NCI-H128 (cell line): Measurements from ENCODE around the gene IGFBP7.
"Not testable (repeated sequence)": the region's sequence is repeated elsewhere in the genome, so short reads cannot be mapped to it uniquely, and the experiment has no call there.

Experiments
- DNase-seq: peaks from one replicate; lab custom pipeline; 2025; ENCODE audit not compliant: unreplicated experiment; lab: John Stamatoyannopoulos, UW

Gene IGFBP7

DNA sequence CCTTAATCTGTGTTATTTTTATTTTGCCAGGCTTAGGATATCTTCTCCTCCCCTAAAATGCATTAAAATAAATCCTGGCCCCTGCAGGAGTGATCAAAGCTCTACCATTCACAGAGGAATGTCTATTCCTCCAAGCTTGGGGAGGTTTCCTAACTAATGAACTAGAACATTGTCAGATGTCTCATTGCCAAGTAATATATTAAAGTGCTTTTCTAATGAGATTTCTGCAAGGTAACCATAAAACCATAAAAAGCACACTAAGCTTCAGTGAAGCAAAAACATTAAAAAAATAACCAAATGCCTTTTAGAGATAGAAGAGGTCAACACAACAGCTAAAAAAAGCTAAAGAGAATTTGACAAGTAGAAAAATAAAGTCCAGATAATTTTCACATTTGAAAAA, 34.8 kb downstream of the IGFBP7 start:
- no peak for DNase-seq

DNA sequence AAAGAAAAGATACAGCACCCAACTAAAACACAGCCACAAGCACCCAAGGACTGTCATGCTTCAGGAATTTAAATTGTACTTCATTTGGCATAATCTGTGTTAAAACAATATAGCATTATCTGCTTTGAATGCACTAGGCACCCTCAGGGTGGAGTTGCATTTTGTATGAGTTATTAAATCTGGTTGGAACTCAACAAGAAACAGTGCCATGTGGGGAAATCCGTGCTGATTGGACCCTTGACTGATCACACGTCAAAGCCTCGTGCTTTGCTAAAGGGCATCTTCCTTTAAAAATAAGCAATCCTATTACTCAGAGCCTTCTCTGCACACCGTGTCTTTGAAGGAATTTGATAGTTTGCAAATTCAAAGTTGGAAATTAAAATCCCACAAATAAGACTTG, 35.4 kb downstream of the IGFBP7 start:
- no peak for DNase-seq

DNA sequence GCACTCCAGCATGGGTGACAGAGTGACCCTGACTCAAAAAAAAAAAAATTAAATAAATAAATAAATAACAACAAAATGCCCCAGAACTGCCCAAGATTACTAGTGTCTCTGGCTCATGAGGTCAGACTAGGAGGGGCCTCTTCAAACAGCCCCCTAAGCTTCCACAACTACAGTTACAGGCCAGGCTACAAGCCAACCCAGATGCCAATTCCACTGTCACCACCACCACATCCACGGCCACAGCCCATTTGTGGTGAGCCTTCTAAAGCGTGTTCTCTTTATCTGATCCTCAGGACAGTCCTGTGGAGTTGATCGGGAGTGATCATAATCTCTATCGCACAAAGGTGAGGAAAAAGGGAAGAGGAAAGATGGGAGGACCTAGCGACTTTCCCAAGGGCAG, 36.6 kb downstream of the IGFBP7 start:
- DNase-seq: no peak

DNA sequence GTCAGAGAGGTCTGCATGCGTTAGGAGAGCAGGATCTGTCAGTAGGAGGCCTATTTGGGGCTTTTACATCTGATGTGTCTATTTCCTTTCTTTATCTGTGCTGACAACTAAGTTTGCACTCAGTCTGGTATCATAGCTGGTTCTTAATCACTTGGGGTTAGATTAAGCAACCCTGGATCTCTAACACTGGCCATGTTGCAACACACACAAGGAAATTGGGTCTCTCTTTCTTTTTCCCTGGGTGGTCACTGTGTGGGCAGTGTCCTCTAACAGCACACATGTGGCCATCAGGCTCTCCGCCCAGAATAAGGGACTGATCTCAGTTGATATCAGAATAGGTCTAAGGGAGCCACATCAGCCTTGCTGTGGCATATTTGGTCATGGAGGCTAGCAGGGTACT, 38.9 kb downstream of the IGFBP7 start:
- DNase-seq: no peak

DNA sequence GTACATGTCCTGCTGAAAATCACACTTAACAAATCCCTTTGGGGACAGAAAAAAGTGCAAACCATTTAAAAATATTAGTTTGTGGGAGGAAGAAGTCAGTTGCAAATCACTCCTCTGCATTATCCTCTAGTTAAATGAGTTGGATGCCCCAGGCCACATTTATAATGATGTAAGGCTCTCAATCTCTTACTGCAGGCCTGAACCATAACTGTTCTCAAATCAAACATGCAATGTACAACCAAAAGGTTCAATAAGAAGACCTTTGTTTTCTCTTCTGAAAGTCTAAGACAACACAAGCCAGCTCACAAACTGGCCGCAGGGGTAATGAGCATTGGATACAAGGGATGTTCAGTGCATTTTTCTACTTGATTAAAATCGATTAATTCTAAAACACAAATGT, 39.7 kb downstream of the IGFBP7 start:
- no peak for DNase-seq

DNA sequence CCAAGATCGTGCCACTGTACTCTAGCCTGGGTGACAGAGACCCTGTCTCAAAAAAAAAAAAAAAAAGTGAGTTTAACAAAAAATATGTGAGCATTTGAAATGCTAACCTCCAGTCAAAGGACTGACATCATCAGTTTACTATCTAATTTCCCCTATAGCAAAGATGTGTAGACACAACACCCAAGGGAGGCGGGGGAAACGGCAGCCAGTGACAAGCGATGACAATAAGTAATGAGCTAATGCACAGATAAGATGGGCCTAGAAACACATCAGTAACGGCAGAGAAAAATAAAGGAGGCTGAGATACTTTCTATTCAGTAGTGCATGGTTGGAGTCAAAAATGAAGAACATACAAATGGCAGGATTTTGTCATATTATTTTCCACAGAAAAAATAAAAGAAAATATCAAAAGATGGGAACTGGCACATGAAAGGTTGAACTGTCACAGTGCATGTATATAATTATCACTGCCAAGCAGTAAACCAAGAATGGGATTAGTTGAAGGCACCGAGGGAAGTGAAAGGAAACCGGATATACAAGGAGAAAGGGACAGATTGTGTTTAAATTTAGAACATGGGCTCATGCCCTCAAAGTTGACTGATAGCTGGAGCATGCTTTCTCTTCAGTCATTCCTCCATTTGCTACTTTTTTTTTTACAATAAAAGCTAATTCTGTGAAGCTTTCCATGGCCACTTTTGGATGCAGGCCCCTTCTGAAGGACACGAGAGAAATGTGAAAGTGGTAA, 41.8 kb downstream of the IGFBP7 start:
- no peak for DNase-seq

- DNase-seq: no peak
Measured at GRCh38 chr4:57065730-57066482, 44.3 kb downstream of the IGFBP7 start.

DNA sequence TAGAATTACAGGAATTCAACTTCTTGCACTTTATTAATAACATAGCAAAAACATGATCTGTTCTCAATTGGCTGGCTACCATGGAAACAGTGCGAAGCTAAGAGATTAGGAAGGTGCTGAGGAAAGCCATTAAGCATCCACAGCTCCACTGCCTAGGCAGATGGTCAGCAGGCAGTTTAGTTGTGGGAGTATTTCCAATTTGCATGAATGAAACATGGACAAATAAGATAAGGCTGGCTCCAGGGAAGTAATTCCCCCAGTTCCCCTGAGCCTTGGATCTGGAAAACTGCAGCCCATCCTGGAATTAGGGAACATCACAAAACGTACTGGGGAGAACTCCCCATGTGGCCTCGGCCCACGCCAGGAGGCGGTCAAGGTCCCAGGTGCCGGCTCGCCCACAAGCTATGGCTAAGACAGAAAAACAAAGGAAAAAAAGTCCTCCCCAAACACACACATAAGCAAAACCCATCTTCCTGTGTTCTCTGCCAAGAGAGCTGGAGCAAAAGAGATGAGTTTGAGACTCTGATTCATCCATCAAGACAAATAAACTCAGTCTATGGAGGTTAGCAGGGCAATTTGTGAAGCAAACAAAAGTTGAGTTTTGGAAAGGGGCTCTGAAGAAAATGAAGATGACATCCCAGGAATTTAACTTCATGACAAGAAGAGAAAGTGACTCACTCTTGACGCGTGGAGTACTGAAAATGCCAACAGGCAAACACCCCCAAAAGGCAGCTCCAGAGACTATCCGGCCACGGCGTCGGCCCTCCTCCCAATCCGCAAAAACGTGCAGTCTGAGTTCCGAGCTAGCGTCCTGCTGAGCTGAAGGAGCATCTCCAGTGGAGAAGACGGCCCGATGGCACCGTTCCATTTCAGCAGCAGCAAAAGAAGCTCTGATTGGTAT, 45.1 kb downstream of the IGFBP7 start:
- no peak for DNase-seq

GRCh38 chr4:57064120-57064519, 46.1 kb downstream of the IGFBP7 start:
- DNase-seq: no peak

- DNase-seq: no peak
Measured at GRCh38 chr4:57063518-57063917, 46.7 kb downstream of the IGFBP7 start.

DNA sequence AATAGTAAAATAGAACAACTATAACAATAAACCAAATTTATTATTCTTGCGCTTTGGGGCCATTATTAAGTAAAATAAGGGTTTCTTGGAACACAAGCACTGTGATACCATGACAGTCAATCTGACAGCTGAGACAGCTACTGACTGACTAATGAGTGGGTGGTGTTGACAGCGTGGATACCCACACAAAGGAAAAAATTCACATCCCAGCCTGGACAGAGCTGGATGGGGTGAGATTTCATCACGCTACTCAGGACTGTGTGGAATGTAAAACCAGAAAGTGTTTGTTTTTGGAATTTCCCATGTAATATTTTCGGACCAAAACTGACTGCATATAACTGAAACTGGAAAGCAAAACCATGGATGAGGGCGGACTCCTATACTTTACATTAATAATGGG, 48.8 kb downstream of the IGFBP7 start:
- no peak for DNase-seq

GRCh38 chr4:57060717-57061067, 49.5 kb downstream of the IGFBP7 start:
- DNase-seq: not testable (repeated sequence)

DNA sequence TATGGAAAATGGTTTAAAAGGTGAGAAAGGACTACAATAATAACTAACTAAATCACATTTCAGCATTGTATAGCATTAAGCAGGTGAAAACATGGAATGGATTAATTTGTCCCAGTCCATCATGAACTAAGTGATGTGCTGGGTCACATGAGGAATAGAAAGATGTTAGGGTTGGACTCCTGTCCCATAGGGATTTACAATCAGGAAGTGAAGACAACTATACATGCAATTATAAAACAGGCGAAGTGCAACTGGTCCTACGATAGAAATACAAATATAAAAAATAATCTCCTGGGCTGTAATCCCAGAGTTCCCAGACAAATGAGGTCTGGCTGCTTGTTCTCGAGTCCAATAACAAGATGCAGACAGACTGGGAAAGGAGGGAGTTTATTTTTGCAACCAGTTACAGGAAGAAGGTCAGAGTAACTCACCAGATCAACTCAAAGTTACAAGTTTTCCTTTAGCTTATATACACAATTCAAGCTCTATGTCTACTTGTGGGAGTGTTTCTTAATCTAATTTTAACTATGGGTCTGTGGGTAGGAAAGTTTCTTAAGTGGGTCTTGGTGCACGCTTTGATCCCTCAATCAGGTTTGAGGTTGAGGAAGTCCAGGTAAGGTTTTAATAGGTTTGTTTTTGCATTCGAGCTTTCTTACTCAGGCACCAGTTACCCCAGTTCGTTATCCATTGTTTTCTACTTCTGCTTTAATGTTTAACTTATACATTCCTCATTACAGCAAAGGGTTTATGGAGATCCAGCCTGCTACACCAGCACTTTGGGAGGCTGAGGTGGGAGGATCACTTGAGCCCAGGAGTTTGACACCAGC, 50.1 kb downstream of the IGFBP7 start:
- DNase-seq: no peak

DNA sequence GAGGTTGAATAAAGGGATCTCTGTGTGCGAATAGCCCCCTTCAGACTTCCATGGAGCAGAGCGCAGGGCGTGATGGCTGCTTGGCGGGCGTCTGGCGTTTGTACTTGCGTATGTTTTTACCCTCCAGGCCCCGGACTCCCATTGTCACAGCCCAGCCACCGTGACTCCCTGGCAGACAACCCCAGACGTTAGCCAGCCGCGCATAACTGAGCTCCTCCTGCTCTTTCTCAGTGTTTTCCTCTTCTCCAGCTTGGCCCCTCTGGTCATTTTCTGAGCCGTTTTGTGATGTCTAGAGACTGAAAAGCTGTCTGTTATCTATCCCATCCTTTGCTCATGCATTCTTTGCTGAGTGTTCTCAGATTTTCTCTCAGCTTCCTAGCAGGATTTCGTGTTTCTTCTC, 54.3 kb downstream of the IGFBP7 start:
- no peak for DNase-seq

DNA sequence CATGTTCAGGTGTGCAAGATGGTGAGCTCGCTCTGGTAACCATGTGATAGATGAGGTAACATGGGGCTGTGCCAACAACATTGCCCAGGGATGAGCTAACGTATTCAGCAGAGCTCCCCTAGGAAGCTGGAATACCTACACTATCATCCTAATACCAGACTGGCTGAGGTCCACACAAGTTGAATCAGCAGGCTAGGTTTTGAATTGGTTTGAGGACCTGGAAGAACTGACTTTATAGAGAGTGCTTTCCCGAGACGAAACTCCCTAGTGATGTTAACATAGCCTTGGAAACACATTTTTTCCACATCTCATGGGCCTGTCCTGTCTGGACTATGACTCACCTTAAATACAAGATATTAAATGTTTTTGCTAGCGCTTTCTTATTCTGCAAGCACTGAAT, 56.7 kb downstream of the IGFBP7 start:
- no peak for DNase-seq

- no peak for DNase-seq
Measured at GRCh38 chr4:57051524-57051923, 58.7 kb downstream of the IGFBP7 start.

DNA sequence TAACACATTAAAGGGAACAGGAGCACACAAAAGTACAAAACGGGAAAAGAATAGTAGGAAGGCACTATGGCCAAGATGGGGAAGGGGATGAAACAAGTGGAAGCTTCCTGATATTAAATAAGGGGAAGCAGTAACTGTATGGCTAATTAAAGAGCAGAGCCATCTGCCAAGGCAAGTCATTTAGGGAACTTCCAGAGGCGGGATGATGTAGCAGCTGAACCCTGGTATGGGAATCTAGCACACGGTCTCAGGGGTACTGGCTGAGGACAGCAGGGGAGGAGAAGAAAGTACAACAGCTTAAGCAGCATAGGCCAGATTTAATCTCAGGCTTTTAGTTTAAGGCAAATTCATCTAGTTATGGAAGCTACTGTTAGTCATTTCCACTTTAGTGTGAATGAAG, 59.1 kb downstream of the IGFBP7 start:
- no peak for DNase-seq

DNA sequence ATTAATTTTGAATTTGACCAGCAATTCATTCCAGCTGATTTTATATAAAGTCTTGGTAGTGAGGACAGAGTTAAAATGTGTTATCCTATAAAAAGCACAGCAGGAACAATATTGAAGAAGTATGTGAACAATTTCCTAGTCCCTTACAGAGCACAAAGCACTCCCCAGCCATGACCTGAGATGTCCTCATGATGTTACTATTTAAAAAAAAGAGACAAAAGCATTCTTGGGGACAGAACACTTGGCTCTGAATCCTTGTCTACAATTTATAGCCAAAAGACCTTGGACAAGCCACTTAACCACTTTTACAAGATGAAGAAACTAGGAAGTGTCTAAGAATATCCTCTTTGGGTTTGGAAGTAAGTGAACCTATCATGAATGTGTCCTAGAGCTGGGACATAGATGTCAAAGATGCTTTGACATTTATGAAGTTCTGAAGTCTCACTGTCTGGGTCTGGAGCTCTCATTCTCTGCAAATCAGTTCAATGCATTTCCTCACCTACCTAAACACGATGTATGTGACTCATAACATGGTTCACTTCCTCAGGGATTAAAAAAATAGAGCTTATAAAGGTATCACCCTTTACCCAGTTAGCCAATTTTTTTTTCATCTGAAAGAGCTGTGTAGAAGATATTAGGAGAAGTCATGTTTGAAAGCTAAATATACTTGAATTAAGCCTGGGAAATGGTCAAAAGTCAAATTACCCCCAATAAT, 61.4 kb downstream of the IGFBP7 start:
- DNase-seq: no peak

DNA sequence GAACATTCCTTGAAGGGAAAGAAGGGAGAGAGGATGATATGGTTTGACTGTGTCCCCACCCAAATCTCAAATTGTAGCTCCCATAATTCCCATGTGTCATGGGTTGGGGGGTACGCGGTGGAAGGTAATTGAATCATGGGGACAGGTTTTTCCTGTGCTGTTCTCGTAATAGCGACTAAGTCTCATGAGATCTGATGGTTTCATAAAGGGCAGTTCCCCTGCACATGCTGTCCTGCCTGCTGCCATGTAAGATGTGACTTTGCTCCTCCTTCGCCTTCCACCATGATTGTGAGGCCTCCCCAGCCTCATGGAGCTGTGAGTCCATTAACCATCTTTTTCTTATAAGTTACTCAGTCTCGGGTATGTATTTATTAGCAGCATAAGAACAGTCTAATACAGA, 63.1 kb downstream of the IGFBP7 start:
- DNase-seq: not testable (repeated sequence)

DNA sequence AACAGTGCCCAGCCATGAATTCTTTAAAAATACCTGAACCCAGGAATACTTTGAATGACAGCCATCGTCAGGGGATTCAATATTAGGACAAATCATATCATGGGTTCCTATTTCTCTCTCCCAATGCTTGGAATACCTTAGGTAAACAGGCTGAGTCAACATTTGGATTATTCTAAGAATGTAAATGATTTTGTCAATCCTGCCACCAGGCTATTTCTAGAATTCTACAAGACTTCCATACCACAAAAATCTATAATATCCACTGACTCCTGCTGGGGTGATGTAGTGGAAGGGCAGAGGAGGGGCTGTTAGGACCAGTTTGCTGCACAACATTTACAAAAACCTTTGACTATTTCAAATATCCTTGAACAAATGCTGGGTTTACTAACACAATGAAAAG, 65.2 kb downstream of the IGFBP7 start:
- DNase-seq: no peak
